GM12891 (cell line): ENCODE results near the gene OR6C75.

Experiments
- POLR2A ChIP-seq: IDR thresholded peaks from 2 replicates; pipeline ENCODE4 v1.6.1; 2011; ENCODE audit warnings: low read depth, low read length, control low read depth
- POLR2AphosphoS5 ChIP-seq: IDR thresholded peaks from 2 replicates; pipeline ENCODE4 v1.6.1; 2011; ENCODE audit warnings: low read depth, low read length, control low read depth
- TAF1 ChIP-seq: IDR thresholded peaks from 2 replicates; pipeline ENCODE4 v1.6.1; 2011; ENCODE audit warnings: low read depth, low read length, control low read depth

GRCh38 chr12:55362675-55363074 lies at the start of gene OR6C75:
- TF ChIP-seq POLR2AphosphoS5 = no peak
- no peak for TF ChIP-seq POLR2A
- no peak for TF ChIP-seq TAF1
